ENCODE measurements around the gene ZGPAT. TPM values are rescaled to one million over a fixed set of nuclear protein-coding genes. Genes with fewer than 3 reads are reported as not detected.
"Not testable (repeated sequence)": the region's sequence is repeated elsewhere in the genome, so short reads cannot be mapped to it uniquely, and the experiment has no call there.

ZGPAT gene
- total RNA-seq, 2 experiments from 2014 or later, result 37.3 to 43.3 TPM

- Mint-ChIP-seq H3K4me3 (no peak overlapping the region), H3K4me1 (no peaks in the 10 kb centered on the region), H3K36me3 (ENCODE audit: low read depth) (peaks cover 13% of the 10 kb centered on the region), H3K27ac (no peak overlapping the region), H3K9me3 (no peaks in the 10 kb centered on the region), H3K27me3 (no peaks in the 10 kb centered on the region)
- no peak for DNase-seq
- CTCF ChIA-PET, result interaction anchor here (0.6 kb wide), 1 partner anchor 725 kb away, joined by 4 read pairs; no protein-coding TSS in a partner anchor
- POLR2A ChIA-PET, result no interaction called here
Measured at GRCh38 chr20:63665708-63666107, 42.1 kb upstream of the ZGPAT start.

- no peaks in the 10 kb centered on the region for H3K9me3 Mint-ChIP-seq
- peaks cover 13% of the 10 kb centered on the region for H3K36me3 Mint-ChIP-seq (ENCODE audit: low read depth)
- H3K27me3 Mint-ChIP-seq, result no peaks in the 10 kb centered on the region
- no peak overlapping the region for H3K27ac Mint-ChIP-seq
- H3K4me3 Mint-ChIP-seq, result no peak overlapping the region
- POLR2A ChIA-PET, result no interaction called here
- no peaks in the 10 kb centered on the region for H3K4me1 Mint-ChIP-seq
- CTCF ChIA-PET, result interaction anchor here (0.8 to 1.2 kb wide), 2 partner anchors 33 to 68 kb away, joined by 4 to 7 read pairs; no protein-coding TSS in a partner anchor
- no peak for DNase-seq
Measured at GRCh38 chr20:63667858-63668257, 40.0 kb upstream of the ZGPAT start.

- H3K9me3 Mint-ChIP-seq, result no peaks in the 10 kb centered on the region
- no peaks in the 10 kb centered on the region for H3K27me3 Mint-ChIP-seq
- ChIA-PET POLR2A (no interaction called here), CTCF (interaction anchor here (0.8 to 1.4 kb wide), 4 partner anchors 10 to 69 kb away, joined by 4 to 7 read pairs (median 6); partner anchors contain the start of gene RTEL1)
- peaks cover 13% of the 10 kb centered on the region for H3K36me3 Mint-ChIP-seq (ENCODE audit: low read depth)
- no peaks in the 10 kb centered on the region for H3K4me1 Mint-ChIP-seq
- DNase-seq, result no peak
- no peak overlapping the region for H3K4me3 Mint-ChIP-seq
- H3K27ac Mint-ChIP-seq, result no peak overlapping the region
Measured at GRCh38 chr20:63668351-63668750, 39.5 kb upstream of the ZGPAT start.

- H3K4me1 Mint-ChIP-seq, H3K4me3 Mint-ChIP-seq, DNase-seq, CTCF ChIA-PET, H3K27ac Mint-ChIP-seq, H3K27me3 Mint-ChIP-seq, POLR2A ChIA-PET, H3K9me3 Mint-ChIP-seq: not testable (repeated sequence)
- peaks cover 19% of the 10 kb centered on the region for H3K36me3 Mint-ChIP-seq (ENCODE audit: low read depth)
Measured at GRCh38 chr20:63671695-63672094, 36.1 kb upstream of the ZGPAT start.

- H3K4me3 Mint-ChIP-seq, result no peak overlapping the region
- H3K27ac Mint-ChIP-seq, result no peak overlapping the region
- no peaks in the 10 kb centered on the region for H3K9me3 Mint-ChIP-seq
- peaks cover 19% of the 10 kb centered on the region for H3K36me3 Mint-ChIP-seq (ENCODE audit: low read depth)
- no peak for DNase-seq
- H3K27me3 Mint-ChIP-seq, result no peaks in the 10 kb centered on the region
- CTCF ChIA-PET, result interaction anchor here (1.4 kb wide), 1 partner anchor 9 kb away, joined by 5 read pairs; no protein-coding TSS in a partner anchor
- POLR2A ChIA-PET, result no interaction called here
- H3K4me1 Mint-ChIP-seq, result no peaks in the 10 kb centered on the region
Measured at GRCh38 chr20:63672666-63673065, 35.2 kb upstream of the ZGPAT start.

GRCh38 chr20:63673951-63674350 lies 33.9 kb upstream of the ZGPAT start:
- H3K4me1 Mint-ChIP-seq, result no peaks in the 10 kb centered on the region
- no peak overlapping the region for H3K27ac Mint-ChIP-seq
- H3K4me3 Mint-ChIP-seq, result no peak overlapping the region
- ChIA-PET POLR2A (no interaction called here), CTCF (interaction anchor here (1.4 kb wide), 1 partner anchor 8 kb away, joined by 5 read pairs; no protein-coding TSS in a partner anchor)
- no peaks in the 10 kb centered on the region for H3K27me3 Mint-ChIP-seq
- H3K36me3 Mint-ChIP-seq (ENCODE audit: low read depth), result peaks cover 10% of the 10 kb centered on the region
- H3K9me3 Mint-ChIP-seq, result no peaks in the 10 kb centered on the region
- no peak for DNase-seq

- Mint-ChIP-seq H3K36me3 (ENCODE audit: low read depth) (peaks cover 9% of the 10 kb centered on the region), H3K9me3 (no peaks in the 10 kb centered on the region), H3K27me3 (no peaks in the 10 kb centered on the region), H3K4me1 (no peaks in the 10 kb centered on the region), H3K27ac (no peak overlapping the region), H3K4me3 (no peak overlapping the region)
- CTCF ChIA-PET, result no interaction called here
- POLR2A ChIA-PET, result no interaction called here
- DNase-seq, result no peak
Measured at GRCh38 chr20:63675681-63676368, 32.0 kb upstream of the ZGPAT start.

- DNase-seq, result no peak
- ChIA-PET POLR2A (no interaction called here), CTCF (interaction anchor here (0.8 kb wide), 1 partner anchor 45 kb away, joined by 3 read pairs; no protein-coding TSS in a partner anchor)
- Mint-ChIP-seq H3K36me3 (ENCODE audit: low read depth) (peaks cover 5% of the 10 kb centered on the region), H3K9me3 (no peaks in the 10 kb centered on the region), H3K4me1 (no peaks in the 10 kb centered on the region), H3K27ac (no peak overlapping the region), H3K27me3 (no peaks in the 10 kb centered on the region), H3K4me3 (no peak overlapping the region)
Measured at GRCh38 chr20:63678071-63678470, 29.8 kb upstream of the ZGPAT start.

GRCh38 chr20:63678667-63679465 lies 29.0 kb upstream of the ZGPAT start:
- H3K4me1 Mint-ChIP-seq, result no peaks in the 10 kb centered on the region
- CTCF ChIA-PET, result interaction anchor here (1.2 kb wide), 1 partner anchor 10 kb away, joined by 5 read pairs; no protein-coding TSS in a partner anchor
- POLR2A ChIA-PET, result no interaction called here
- peaks cover 4% of the 10 kb centered on the region for H3K36me3 Mint-ChIP-seq (ENCODE audit: low read depth)
- no peak for DNase-seq
- H3K9me3 Mint-ChIP-seq, result no peaks in the 10 kb centered on the region
- H3K27ac Mint-ChIP-seq, result no peak overlapping the region
- H3K27me3 Mint-ChIP-seq, result no peaks in the 10 kb centered on the region
- no peak overlapping the region for H3K4me3 Mint-ChIP-seq

- H3K4me3 Mint-ChIP-seq, result no peak overlapping the region
- H3K27me3 Mint-ChIP-seq, result no peaks in the 10 kb centered on the region
- DNase-seq, result no peak
- no peak overlapping the region for H3K27ac Mint-ChIP-seq
- H3K9me3 Mint-ChIP-seq, result no peaks in the 10 kb centered on the region
- peaks cover 4% of the 10 kb centered on the region for H3K36me3 Mint-ChIP-seq (ENCODE audit: low read depth)
- ChIA-PET CTCF (interaction anchor here (0.7 to 1.2 kb wide), 3 partner anchors 9 to 16 kb away, joined by 3 to 5 read pairs (median 4); partner anchors contain the start of gene TNFRSF6B), POLR2A (no interaction called here)
- H3K4me1 Mint-ChIP-seq, result no peaks in the 10 kb centered on the region
Measured at GRCh38 chr20:63679799-63680305, 28.0 kb upstream of the ZGPAT start.

GRCh38 chr20:63680427-63680826 lies 27.4 kb upstream of the ZGPAT start:
- POLR2A ChIA-PET, result no interaction called here

GRCh38 chr20:63680857-63681608 lies 26.8 kb upstream of the ZGPAT start:
- POLR2A ChIA-PET, result no interaction called here
- H3K9me3 Mint-ChIP-seq, result no peaks in the 10 kb centered on the region
- H3K4me1 Mint-ChIP-seq, result no peaks in the 10 kb centered on the region
- no peak for DNase-seq
- CTCF ChIA-PET, result interaction anchor here (0.7 to 1.0 kb wide), 2 partner anchors 8 to 144 kb away, joined by 3 to 5 read pairs; partner anchors contain the start of gene PTK6
- H3K36me3 Mint-ChIP-seq (ENCODE audit: low read depth), result peaks cover 3% of the 10 kb centered on the region
- no peaks in the 10 kb centered on the region for H3K27me3 Mint-ChIP-seq
- no peak overlapping the region for H3K4me3 Mint-ChIP-seq
- H3K27ac Mint-ChIP-seq, result no peak overlapping the region

More at GRCh38 chr20:63680427-63680826, 27.4 kb upstream of the ZGPAT start:
- Mint-ChIP-seq H3K9me3 (no peaks in the 10 kb centered on the region), H3K4me1 (no peaks in the 10 kb centered on the region), H3K27ac (no peak overlapping the region), H3K4me3 (no peak overlapping the region), H3K27me3 (no peaks in the 10 kb centered on the region), H3K36me3 (ENCODE audit: low read depth) (peaks cover 4% of the 10 kb centered on the region)
- CTCF ChIA-PET, result interaction anchor here (1.2 kb wide), 1 partner anchor 12 kb away, joined by 5 read pairs; no protein-coding TSS in a partner anchor
- no peak for DNase-seq

Measured in activated CD4-positive, alpha-beta T cell treated with anti-CD3 and anti-CD28 coated beads, Interleukin-2, amount 10 ng/mL, durations not matched to agents 7 days and 5 days (primary cell).